Spleen (tissue), 7 donors: ENCODE measurements around the gene AKR1B15.

Source experiments
- POLR2AphosphoS5 ChIP-seq, 3 donors: sonication (generic); formaldehyde crosslinking; IDR thresholded peaks; one replicate each; pipeline ENCODE4 v1.5.1; 2017; ENCODE audit warnings: antibody characterized with exemption in 3 of 3
- TF ChIP-seq, protein P1 (sequence below), 11 experiments: fragments of 200-600 bp in 7 of 11; fragments of 450-650 bp in 4 of 11; sonication (generic) in 4 of 11; IDR thresholded peaks in 8 of 11; conservative IDR thresholded peaks in 3 of 11; 1 replicate in 7 of 11; 2 replicates in 4 of 11; pipeline versions ENCODE4 v1.4.0 to v1.8.0; 2016 to 2021; ENCODE audit warnings: antibody characterized with exemption in 11 of 11, inconsistent platforms in 4 of 11, mild to moderate bottlenecking in 1 of 11
- donor health status: DM: no; HTN: no; CAD: no; lungs with moderate emphysema.
- donor health status: DM: no; HTN: no; CAD: no.
- donor health status: DM: no; HTN: no; CAD: no.

DNA sequence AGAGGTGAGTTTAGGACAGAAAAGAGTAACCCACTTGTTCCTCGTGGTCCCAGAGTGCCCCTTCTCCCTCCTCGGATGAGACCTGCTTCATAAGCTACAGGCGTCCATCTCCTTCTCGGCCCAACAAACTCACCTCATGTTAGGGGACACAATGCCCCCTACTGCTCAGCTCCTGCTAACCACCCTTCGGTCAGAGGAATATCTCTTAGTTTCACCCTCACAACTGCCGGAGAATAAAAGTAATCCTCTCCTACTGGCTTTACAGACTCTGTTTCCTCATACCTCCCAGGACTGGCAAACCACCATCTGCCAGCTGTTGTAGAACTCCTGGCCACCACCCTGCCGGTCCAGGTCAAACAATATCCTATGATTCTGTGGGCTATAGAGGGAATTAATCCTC, 3.2 kb downstream of the AKR1B15 start:
- TF ChIP-seq, protein P1, sequence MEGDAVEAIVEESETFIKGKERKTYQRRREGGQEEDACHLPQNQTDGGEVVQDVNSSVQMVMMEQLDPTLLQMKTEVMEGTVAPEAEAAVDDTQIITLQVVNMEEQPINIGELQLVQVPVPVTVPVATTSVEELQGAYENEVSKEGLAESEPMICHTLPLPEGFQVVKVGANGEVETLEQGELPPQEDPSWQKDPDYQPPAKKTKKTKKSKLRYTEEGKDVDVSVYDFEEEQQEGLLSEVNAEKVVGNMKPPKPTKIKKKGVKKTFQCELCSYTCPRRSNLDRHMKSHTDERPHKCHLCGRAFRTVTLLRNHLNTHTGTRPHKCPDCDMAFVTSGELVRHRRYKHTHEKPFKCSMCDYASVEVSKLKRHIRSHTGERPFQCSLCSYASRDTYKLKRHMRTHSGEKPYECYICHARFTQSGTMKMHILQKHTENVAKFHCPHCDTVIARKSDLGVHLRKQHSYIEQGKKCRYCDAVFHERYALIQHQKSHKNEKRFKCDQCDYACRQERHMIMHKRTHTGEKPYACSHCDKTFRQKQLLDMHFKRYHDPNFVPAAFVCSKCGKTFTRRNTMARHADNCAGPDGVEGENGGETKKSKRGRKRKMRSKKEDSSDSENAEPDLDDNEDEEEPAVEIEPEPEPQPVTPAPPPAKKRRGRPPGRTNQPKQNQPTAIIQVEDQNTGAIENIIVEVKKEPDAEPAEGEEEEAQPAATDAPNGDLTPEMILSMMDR (IDR thresholded peaks at IDR 0.05 in 8 of 11, conservative IDR thresholded peaks at IDR 0.05 in 3 of 11): no peak
- no peak for TF ChIP-seq POLR2AphosphoS5 (IDR thresholded peaks at IDR 0.05)
